HG03045 (cell line): ENCODE measurements around the gene ASZ1.
"Not testable (repeated sequence)": the region's sequence is repeated elsewhere in the genome, so short reads cannot be mapped to it uniquely, and the experiment has no call there.

ENCODE experiments used
- ATAC-seq: cut with Tn5 transposase; IDR thresholded peaks from one replicate; pipeline ENCODE4 v1.9.1; 2021; ENCODE audit warnings: mild to moderate bottlenecking, moderate library complexity; ENCODE audit not compliant: unreplicated experiment

ASZ1 gene, protein sequence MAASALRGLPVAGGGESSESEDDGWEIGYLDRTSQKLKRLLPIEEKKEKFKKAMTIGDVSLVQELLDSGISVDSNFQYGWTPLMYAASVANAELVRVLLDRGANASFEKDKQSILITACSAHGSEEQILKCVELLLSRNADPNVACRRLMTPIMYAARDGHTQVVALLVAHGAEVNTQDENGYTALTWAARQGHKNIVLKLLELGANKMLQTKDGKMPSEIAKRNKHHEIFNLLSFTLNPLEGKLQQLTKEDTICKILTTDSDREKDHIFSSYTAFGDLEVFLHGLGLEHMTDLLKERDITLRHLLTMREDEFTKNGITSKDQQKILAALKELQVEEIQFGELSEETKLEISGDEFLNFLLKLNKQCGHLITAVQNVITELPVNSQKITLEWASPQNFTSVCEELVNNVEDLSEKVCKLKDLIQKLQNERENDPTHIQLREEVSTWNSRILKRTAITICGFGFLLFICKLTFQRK

DNA sequence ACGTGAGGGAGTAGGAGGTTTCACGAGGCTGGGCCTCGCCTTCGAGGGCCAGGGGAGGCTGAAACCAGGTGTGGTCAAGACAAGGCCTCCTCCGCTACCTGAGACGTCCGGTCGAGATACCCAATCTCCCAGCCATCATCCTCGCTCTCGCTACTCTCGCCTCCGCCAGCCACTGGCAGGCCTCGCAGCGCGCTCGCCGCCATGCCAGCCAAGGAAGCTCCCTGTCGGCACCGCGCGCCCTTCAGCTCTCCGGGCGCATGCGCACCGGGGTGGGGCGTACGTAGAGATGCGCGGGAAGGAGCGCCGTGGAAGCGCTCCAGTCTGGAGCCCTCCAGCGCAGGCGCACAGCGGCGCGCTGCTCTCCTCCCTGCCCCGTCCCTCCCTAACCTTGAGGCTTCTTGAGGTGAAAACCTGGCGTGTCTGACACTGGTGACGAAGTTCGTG is at the start of gene ASZ1:
TSS of gene ASZ1 (minus strand) at position 236 of the 444 bp plus-strand sequence. CDS start at position 203, 33 bp downstream.
- no peak for ATAC-seq

GRCh38 chr7:117476557-117477215 is 49.4 kb upstream of the ASZ1 start:
- no peak for ATAC-seq

DNA sequence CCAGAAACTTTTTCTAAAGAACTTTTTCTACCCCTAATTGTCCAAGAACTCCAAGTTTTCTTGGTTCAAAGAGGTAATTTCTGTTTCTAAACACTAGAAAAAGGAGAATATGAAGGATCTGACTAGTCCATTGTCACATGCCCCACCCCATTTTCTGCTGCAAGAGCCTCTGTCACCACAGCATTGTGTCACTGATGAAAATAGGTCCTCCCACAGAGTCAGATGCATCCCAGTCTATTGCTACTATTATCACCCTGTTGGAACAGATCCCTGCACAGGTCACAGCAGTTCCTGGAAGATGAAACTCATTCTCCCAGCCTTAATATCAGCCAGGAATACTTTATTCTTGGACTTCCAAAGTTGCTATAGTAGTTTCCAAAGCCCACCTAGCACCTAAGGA is 45.0 kb upstream of the ASZ1 start:
- no peak for ATAC-seq

GRCh38 chr7:117470777-117471176 is 43.5 kb upstream of the ASZ1 start:
- ATAC-seq, result no peak

DNA sequence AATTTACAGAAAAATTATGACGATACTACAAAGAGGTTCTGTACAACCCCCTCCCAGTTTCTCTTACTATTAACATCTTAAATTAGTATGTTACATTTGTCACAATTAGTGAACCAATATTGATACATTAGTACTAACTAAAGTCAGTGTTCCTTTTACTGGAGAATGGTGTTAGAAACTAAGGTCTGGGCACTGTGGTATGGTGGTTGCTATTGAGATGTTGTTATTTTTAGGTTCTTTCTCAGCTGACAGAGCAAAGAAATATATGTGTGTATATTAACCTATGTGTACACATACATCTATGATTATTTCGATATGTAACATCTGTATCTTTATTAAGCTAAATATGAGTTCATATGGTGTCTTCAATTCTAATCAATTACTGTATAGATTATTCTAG is 40.9 kb upstream of the ASZ1 start:
- no peak for ATAC-seq

DNA sequence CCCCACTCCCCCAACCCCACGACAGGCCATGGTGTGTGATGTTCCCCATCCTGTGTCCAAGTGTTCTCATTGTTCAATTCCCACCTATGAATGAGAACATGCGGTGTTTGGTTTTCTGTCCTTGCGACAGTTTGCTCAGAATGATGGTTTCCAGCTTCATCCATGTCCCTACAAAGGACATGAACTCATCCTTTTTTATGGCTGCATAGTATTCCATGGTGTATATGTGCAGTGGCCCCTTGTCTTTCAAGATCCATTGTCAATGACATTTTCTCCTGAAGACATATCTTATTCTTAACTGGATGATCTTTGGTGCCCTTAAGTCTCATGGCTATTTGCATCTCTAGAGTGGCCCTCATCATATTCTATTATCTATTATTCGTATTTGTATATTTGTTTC is 33.5 kb upstream of the ASZ1 start:
- not testable (repeated sequence) for ATAC-seq

DNA sequence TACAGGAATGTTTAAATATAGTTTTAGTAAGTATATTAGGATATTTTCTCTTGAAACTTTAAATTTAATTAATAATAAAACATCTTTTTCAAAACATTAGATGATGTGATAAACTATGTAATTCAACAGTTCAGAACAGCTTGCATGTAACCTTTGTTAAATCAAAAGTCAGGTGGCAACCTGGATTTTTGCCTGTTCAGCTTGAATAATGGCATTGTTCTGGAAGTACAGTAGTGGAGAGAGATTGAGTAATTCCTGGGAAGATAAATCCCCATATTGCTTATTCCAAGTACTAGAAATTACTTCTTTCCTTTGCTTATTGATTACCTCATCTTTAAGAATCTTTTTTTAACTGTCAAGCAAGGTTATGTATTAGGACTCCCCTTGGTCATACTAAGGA is 32.4 kb upstream of the ASZ1 start:
- no peak for ATAC-seq

DNA sequence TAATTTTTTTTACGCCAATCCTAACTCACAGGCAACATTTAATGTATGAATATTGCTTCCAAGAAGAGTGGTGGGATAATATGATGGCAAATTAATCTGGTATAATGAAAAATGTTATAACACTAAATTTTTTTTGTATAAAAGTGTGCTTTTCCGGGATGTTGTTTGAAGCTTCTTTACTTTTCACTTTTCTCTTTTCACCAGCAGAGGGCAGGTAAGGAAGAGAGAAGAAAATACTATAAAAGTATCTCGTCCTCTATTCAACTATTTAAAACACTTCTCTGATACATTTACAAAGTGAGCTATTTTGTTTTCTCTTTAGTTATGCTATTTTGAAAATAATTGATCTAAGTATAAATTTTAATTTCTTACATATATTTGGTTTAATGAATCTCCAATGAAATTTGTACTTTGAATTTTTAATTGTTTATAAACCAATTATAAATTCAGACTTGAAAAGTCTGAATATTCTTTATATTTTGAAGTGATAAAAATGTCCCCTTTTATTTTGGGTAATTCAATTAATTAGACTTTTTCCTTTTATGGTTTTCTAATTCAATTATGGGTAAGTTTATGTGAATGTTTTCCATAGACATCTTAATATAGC is 31.8 kb upstream of the ASZ1 start:
- no peak for ATAC-seq

GRCh38 chr7:117448655-117449054 is 21.4 kb upstream of the ASZ1 start:
- ATAC-seq, result no peak

DNA sequence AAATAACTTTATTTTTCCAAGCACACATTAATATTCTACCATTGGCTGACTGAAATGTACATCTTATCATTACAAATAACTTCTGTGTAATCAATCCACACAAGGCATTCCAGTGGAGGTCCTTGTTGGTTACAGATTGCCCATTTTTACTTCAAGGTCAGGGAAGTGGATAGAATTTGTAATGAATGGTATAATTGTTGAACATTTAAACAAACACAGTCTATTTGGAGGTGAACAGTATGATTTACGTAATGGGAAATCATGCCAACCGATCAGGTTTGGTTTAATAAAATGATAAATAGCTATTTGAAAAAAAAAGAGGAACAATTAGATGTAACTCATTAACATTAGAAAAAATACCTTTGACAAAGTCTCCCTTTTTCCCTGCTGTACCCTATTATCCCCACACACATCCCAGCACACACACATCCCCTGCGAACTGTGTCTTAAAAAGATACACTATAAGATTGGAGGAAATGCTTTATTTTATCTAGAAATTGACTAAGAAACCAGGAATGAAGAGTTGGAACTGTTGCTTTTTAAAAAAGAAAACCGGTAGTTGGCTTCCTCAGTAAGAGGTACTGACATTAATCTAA is 19.0 kb upstream of the ASZ1 start:
- ATAC-seq, result no peak

- no peak for ATAC-seq
Measured at GRCh38 chr7:117445206-117445605, 17.9 kb upstream of the ASZ1 start.

DNA sequence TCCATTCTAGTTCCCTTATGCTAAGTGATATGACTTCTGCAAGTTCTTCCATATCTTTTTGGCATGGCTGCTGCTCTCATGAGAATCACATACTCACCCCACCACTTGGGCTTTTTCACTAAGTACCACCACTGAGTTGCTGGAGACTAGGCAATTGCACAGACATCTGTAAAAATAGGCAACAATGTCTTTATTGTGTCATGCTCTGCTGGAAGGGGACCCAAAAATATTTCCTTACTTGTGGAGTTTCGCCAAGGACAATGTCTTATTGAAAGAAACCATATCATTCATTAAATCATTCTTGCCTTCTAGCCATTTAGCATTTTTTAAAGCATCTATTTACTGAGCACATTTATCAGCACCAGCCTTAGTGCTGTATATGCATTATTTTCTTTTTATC is 17.4 kb upstream of the ASZ1 start:
- ATAC-seq, result no peak

DNA sequence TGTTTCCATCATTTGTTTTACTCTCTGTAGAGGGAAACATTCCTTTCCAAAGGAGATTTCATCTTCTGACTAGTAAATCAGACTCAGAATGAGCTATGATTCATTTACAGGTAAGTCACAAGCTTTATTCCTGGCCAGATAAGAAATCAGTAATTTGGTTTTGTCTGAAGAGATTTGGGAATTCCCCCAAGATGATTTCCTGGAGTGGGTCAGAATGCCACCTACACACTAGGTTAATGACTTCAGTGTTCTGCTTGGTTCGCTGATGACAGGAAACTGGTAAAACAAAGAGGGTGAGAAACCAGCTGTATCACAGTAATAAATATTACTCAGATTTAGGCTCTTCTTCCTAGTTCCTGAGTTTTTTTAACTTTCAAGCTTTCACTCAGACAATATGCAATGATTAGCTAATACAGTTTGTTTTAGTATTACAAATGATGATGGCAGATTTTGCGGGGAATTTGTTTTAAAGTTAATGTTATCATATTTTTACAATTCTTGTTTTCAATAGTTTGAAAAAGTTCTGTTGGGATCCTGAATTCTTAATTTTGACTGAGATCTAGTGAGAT is 8.3 kb upstream of the ASZ1 start:
- peak; percentile 94 for ATAC-seq

GRCh38 chr7:117424090-117424829 is 3.0 kb downstream of the ASZ1 start:
- no peak for ATAC-seq

DNA sequence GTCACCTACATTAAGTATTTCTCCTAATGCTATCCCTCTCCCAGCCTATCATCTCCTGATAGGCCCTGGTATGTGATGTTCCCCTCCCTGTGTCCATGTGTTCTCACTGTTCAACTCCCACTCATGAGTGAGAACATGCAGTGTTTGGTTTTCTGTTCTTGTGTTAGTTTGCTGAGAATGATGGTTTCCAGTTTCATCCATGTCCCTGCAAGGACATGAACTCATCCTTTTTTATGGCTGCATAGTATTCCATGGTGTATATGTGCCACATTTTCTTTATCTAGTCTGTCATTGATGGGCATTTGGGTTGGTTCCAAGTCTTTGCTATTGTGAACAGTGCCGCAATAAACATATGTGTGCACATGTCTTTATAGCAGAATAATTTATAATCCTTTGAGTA is 12.7 kb downstream of the ASZ1 start:
- ATAC-seq, result not testable (repeated sequence)

DNA sequence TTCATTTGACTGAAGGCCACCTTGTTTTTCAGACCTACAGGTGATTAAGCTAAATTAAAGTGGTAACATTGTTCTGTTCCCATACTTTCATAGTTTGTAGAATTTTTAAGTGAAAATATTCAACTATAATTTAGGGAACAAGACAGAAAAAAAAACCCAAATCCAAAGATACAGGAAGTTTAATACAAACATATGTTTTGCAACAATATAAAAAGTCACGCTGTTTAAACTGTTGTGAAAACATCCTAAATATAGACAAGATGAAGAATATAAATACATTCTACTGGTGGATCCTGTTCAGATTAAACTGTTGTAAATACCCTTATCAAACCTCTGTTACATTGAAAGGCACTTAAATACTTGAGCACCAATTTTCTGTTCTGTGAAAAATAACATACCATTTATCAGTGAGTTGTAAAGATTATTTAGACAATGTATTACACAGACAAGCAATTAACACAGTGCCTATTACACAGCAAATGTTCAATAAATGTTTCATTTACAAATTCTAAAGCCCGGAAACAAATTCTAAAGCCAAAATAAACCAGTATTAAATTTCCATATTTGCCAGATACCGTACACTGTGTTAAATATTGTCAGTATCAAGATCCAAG is 14.2 kb downstream of the ASZ1 start:
- no peak for ATAC-seq

DNA sequence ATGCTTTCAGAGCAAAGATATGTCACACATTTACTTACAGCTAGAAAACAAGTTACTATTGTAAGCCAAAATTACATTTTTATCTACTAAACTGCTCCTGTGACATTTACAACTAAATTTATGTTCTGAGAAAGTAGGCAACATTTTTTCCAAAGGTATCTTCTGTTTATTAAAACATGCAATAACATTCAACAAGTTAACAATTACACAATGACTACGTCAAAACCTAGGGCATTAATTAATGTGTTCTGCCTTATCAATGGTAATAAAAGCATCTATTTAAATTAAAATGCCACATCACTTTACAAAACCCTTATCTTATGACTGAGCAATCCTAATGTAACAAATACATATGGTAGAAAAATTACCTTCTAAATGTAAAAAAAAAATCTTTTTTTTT is 14.9 kb downstream of the ASZ1 start:
- no peak for ATAC-seq

DNA sequence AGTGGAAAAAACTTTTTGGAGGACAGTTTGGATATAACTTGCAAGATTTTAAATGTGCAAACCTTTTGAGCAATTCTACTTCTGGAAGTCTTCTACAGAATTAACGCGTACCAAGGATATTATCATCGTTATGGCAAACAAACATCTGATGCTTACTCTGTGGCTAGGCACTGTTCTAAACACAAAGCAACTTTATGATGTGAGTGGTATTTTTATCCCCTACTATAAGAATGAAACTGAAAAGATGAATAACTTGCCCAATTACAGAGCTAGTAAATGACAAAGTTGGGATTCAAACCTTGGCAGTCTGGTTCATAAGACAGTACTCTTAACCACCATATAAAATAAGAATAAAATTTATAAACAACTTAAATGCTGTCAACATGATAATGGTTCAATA is 15.8 kb downstream of the ASZ1 start:
- no peak for ATAC-seq

DNA sequence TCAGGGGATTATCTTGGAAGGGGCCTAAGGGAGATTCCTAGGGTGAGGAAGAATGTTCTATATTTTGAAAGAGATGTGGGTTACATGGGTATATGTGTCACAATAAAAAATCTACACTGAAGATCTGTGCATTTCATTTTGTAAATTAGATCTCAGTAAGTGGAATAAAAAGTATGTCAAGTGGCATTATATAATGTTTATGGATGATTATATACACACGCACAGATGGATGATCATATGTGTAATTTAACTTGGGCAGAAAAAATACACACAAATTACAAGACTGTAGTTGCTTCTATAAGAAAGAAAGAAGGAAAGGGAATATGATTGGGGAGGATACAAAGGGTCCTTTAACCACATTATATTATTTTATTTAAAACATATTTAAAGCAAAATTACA is 18.5 kb downstream of the ASZ1 start:
- ATAC-seq, result no peak

DNA sequence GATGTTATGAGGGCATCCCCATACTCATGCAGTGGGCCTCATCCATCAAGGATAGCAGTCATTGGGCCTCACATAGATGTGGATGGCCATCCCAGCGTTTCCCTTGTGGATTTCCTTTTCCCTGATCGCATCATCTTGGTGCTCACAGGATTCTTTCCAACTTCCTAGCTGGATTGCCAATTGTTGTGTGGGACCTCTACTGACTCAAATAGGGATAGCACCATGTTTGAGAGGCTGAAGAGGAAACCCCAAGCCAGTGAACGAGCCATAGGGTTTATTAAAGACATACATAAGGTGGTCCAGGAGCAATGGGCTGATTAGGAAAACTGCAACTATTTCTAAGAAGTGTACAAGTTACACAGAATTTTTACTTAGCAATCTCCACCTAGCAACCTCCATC is 21.8 kb downstream of the ASZ1 start:
- ATAC-seq, result no peak
